K562 (cell line): Measurements from ENCODE around the gene SSU72.

ENCODE experiments used
- ATF1 ChIP-seq, 2 experiments: fragments of 450-650 bp in 1 of 2; IDR thresholded peaks; 2 replicates each; pipeline ENCODE4 v1.6.1; 2016; ENCODE audit warnings: missing compliant biosample characterization in 1 of 2, missing genetic modification characterization in 1 of 2
- CBX3 ChIP-seq, 2 experiments: IDR thresholded peaks; 1 replicate in 1 of 2; 2 replicates in 1 of 2; pipeline ENCODE4 v1.6.1; 2012; ENCODE audit warnings: inconsistent platforms in 2 of 2, low read length in 2 of 2, borderline replicate concordance in 1 of 2, control low read depth in 1 of 2
- CC2D1A ChIP-seq: fragments of 450-650 bp; IDR thresholded peaks from 2 replicates; pipeline ENCODE4 v1.6.1; 2017; ENCODE audit warnings: mild to moderate bottlenecking
- EHMT2 ChIP-seq: fragments of 450-650 bp; IDR thresholded peaks from 2 replicates; pipeline ENCODE4 v1.6.1; 2018; ENCODE audit warnings: antibody characterized with exemption
- HDAC6 ChIP-seq: IDR thresholded peaks from 2 replicates; pipeline ENCODE4 v1.6.1; 2012; ENCODE audit warnings: low read depth, mild to moderate bottlenecking, control low read depth, inconsistent platforms, low read length, moderate library complexity
- NR2C1 ChIP-seq, 2 experiments: fragments of 450-650 bp; IDR thresholded peaks; 2 replicates each; pipeline ENCODE4 v1.6.1; 2017; ENCODE audit warnings: mild to moderate bottlenecking in 2 of 2, antibody characterized with exemption in 1 of 2, inconsistent platforms in 1 of 2, missing compliant biosample characterization in 1 of 2, missing genetic modification characterization in 1 of 2
- SIN3A ChIP-seq, 2 experiments: fragments of 150-350 bp in 1 of 2; IDR thresholded peaks; 2 replicates each; pipeline ENCODE4 v1.6.1; 2011 to 2016; ENCODE audit warnings: borderline replicate concordance in 2 of 2, low read depth in 2 of 2, low read length in 2 of 2, mild to moderate bottlenecking in 2 of 2, moderate library complexity in 2 of 2; ENCODE audit not compliant: control insufficient read depth in 1 of 2
- SNIP1 ChIP-seq: fragments of 450-650 bp; IDR thresholded peaks from 2 replicates; pipeline ENCODE4 v1.7.1; 2017; ENCODE audit warnings: low read depth, mild to moderate bottlenecking
- TAF1 ChIP-seq: IDR thresholded peaks from 2 replicates; pipeline ENCODE4 v1.6.1; 2011; ENCODE audit warnings: mild to moderate bottlenecking, low read length, moderate library complexity; ENCODE audit not compliant: insufficient read depth, control insufficient read depth, severe bottlenecking; ENCODE audit errors: extremely low read depth
- ZNF707 ChIP-seq: fragments of 250-450 bp; sonication (Bioruptor Pico); conservative IDR thresholded peaks from 2 replicates; pipeline ENCODE4 v1.8.0; 2022; ENCODE audit warnings: inconsistent platforms, mild to moderate bottlenecking, moderate library complexity
- TF ChIP-seq, protein P1 (sequence below), 3 experiments: IDR thresholded peaks in 2 of 3; conservative IDR thresholded peaks in 1 of 3; 2 replicates each; pipeline ENCODE4 v1.5.1; 2011 to 2012; ENCODE audit warnings: low read length in 3 of 3, mild to moderate bottlenecking in 3 of 3, control low read depth in 2 of 3, improper control_type of control experiment in 1 of 3, inconsistent platforms in 1 of 3, low read depth in 1 of 3, mixed read lengths in 1 of 3, moderate library complexity in 1 of 3; ENCODE audit not compliant: insufficient read depth in 2 of 3
- TF ChIP-seq, protein P2 (sequence below): sonication (generic); formaldehyde crosslinking; IDR thresholded peaks from 2 replicates; pipeline ENCODE4 v1.8.1; 2023; ENCODE audit warnings: mild to moderate bottlenecking, missing genetic modification reagents
- TF ChIP-seq, protein P3 (sequence below): sonication (generic); formaldehyde crosslinking; IDR thresholded peaks from 2 replicates; pipeline ENCODE4 v1.8.0; 2022; ENCODE audit warnings: missing genetic modification reagents, mild to moderate bottlenecking, borderline replicate concordance
- TF ChIP-seq, protein P4 (sequence below): fragments of 200-800 bp; sonication (Bioruptor generic); IDR thresholded peaks from 2 replicates; pipeline ENCODE4 v1.6.1; 2017; ENCODE audit warnings: missing genetic modification characterization, missing compliant biosample characterization

DNA sequence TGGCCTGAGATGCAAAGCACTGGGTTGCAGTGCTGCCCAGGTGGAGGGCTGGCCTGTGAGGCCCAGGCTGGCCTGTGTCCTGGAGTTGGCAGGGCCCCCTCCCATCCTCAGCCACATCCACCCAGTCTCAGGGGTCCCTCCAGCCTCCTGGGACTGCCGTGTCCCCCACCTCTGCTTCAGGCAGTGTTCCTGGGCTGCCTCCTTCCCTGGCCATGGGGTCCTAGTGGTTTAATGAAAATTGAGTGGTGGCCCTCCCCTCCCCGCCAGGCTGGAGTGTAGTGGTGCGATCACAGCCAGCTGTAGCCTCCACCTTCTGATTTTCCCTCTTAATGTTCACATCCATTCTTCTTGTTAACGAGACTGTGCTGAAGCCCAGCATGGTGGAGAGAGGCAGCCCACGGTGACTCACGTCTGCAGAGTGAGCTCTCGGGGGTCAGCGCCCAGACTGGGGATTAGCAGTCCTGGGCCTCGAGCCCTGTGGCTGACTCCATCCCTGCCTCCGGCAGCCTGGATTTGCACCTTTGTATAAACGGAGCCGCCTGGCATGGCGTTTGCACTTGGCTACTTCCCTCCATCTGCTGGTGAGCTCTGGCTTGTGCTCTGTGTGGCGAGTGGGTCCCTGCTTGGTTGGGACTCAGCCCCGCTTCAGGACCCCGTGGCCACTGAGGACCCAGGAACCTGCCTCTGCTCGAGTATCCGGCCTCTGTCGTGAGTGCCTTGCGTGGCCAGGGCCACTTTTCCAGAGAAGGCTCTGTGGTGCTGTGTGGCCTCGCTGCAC is 47.5 kb upstream of the SSU72 start:
- no peak for TF ChIP-seq CBX3 (IDR thresholded peaks at IDR 0.05; ENCODE audit: borderline replicate concordance in 1 of 2, low read length in 2 of 2)
- TF ChIP-seq, protein P1, sequence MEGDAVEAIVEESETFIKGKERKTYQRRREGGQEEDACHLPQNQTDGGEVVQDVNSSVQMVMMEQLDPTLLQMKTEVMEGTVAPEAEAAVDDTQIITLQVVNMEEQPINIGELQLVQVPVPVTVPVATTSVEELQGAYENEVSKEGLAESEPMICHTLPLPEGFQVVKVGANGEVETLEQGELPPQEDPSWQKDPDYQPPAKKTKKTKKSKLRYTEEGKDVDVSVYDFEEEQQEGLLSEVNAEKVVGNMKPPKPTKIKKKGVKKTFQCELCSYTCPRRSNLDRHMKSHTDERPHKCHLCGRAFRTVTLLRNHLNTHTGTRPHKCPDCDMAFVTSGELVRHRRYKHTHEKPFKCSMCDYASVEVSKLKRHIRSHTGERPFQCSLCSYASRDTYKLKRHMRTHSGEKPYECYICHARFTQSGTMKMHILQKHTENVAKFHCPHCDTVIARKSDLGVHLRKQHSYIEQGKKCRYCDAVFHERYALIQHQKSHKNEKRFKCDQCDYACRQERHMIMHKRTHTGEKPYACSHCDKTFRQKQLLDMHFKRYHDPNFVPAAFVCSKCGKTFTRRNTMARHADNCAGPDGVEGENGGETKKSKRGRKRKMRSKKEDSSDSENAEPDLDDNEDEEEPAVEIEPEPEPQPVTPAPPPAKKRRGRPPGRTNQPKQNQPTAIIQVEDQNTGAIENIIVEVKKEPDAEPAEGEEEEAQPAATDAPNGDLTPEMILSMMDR (IDR thresholded peaks at IDR 0.05 in 2 of 3, conservative IDR thresholded peaks at IDR 0.05 in 1 of 3; ENCODE audit: insufficient read depth in 2 of 3, low read depth in 1 of 3, low read length in 3 of 3) = no peak
- TF ChIP-seq, protein P2, sequence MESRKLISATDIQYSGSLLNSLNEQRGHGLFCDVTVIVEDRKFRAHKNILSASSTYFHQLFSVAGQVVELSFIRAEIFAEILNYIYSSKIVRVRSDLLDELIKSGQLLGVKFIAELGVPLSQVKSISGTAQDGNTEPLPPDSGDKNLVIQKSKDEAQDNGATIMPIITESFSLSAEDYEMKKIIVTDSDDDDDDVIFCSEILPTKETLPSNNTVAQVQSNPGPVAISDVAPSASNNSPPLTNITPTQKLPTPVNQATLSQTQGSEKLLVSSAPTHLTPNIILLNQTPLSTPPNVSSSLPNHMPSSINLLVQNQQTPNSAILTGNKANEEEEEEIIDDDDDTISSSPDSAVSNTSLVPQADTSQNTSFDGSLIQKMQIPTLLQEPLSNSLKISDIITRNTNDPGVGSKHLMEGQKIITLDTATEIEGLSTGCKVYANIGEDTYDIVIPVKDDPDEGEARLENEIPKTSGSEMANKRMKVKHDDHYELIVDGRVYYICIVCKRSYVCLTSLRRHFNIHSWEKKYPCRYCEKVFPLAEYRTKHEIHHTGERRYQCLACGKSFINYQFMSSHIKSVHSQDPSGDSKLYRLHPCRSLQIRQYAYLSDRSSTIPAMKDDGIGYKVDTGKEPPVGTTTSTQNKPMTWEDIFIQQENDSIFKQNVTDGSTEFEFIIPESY (CRISPR knock-in tag) = no peak
- no peak for TF ChIP-seq CC2D1A
- TF ChIP-seq, protein P3, sequence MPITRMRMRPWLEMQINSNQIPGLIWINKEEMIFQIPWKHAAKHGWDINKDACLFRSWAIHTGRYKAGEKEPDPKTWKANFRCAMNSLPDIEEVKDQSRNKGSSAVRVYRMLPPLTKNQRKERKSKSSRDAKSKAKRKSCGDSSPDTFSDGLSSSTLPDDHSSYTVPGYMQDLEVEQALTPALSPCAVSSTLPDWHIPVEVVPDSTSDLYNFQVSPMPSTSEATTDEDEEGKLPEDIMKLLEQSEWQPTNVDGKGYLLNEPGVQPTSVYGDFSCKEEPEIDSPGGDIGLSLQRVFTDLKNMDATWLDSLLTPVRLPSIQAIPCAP (CRISPR knock-in tag) = no peak
- TF ChIP-seq NR2C1 (IDR thresholded peaks at IDR 0.05) = no peak
- TF ChIP-seq NR2C1 (tag; IDR thresholded peaks at IDR 0.05) = no peak
- TF ChIP-seq HDAC6 = no peak
- no peak for TF ChIP-seq EHMT2
- TF ChIP-seq, protein P4, sequence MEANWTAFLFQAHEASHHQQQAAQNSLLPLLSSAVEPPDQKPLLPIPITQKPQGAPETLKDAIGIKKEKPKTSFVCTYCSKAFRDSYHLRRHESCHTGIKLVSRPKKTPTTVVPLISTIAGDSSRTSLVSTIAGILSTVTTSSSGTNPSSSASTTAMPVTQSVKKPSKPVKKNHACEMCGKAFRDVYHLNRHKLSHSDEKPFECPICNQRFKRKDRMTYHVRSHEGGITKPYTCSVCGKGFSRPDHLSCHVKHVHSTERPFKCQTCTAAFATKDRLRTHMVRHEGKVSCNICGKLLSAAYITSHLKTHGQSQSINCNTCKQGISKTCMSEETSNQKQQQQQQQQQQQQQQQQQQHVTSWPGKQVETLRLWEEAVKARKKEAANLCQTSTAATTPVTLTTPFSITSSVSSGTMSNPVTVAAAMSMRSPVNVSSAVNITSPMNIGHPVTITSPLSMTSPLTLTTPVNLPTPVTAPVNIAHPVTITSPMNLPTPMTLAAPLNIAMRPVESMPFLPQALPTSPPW = no peak
- TF ChIP-seq SIN3A (IDR thresholded peaks at IDR 0.05; ENCODE audit: borderline replicate concordance in 2 of 2, control insufficient read depth in 1 of 2, low read depth in 2 of 2, low read length in 2 of 2) = no peak
- no peak for TF ChIP-seq ZNF707 (CRISPR knock-in tag)
- no peak for TF ChIP-seq ATF1 (CRISPR knock-in tag; IDR thresholded peaks at IDR 0.05)
- TF ChIP-seq ATF1 (tag; IDR thresholded peaks at IDR 0.05) = no peak
- TF ChIP-seq TAF1 = no peak
- no peak for TF ChIP-seq SNIP1
